Right lobe of liver (tissue), 4 donors: ENCODE data around the gene NME8.

Experiments used
- CTCF ChIP-seq, 4 donors: fragments of 200-600 bp in 3 of 4; fragments of 450-650 bp in 1 of 4; IDR thresholded peaks; one replicate each; pipeline versions ENCODE4 v1.5.1 to v1.8.0; 2016 to 2022; ENCODE audit warnings: antibody characterized with exemption in 4 of 4, mild to moderate bottlenecking in 2 of 4
- POLR2A ChIP-seq: fragments of 450-650 bp; IDR thresholded peaks from one replicate; pipeline ENCODE4 v1.6.1; 2017; ENCODE audit warnings: antibody characterized with exemption, mild to moderate bottlenecking
- donor health status: DM: no; HTN: no; CAD: no.
- donor health status: DM: no; HTN: no; CAD: no.
- donor health status: DM: no; HTN: yes; CAD: no.

GRCh38 chr7:37920849-37921805 lies 72.7 kb downstream of the NME8 start:
- TF ChIP-seq CTCF (IDR thresholded peaks at IDR 0.05) (peak in 1 of 4 donors; percentile 21), POLR2A (no peak)
